ENCODE measurements around the gene ZMYND10.

Gene ZMYND10

DNA sequence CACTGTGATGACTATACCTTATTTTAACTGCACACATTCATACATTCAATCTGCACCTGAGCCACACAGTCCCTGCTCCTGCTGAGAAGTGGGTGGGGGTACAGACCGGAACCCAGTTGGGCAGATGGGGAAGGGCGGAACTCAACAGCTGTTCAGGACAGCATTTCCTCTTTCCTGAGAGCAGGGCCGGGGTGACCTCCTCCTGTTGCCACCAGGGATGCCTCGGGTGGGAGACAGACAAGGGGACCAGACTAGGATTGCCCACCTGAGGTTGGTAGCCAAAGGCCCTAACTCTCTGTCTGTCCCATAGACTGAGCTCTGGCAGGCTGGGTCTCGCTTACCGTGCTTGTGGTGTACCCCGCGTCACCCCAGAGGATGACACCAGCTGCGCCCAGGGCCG lies 26.9 kb downstream of the ZMYND10 start:
- Histone ChIP-seq H3K27ac (ENCODE audit: low read depth, low read length) (no peak overlapping the region), H3K4me2 (ENCODE audit: low read length) (no peak overlapping the region), H3K9me2 (replicated peaks; ENCODE audit: control insufficient read depth, low read length) (no peaks in the 10 kb centered on the region), H3K4me1 (ENCODE audit: control insufficient read depth, low read length) (peaks cover 22% of the 10 kb centered on the region), H3K36me3 (ENCODE audit: control insufficient read depth, low read length) (peaks cover 10% of the 10 kb centered on the region), H3K79me2 (ENCODE audit: control insufficient read depth, low read length) (peaks cover 3% of the 10 kb centered on the region; the same call in 1 of the 2 replicates), H3K27me3 (ENCODE audit: control insufficient read depth, low read length) (no peaks in the 10 kb centered on the region), H4K20me1 (ENCODE audit: control insufficient read depth, insufficient read depth, low read depth, low read length) (no peaks in the 10 kb centered on the region), H3K9me3 (ENCODE audit: control insufficient read depth, insufficient read depth, low read length) (no peaks in the 10 kb centered on the region), H3K4me3 (ENCODE audit: low read length) (no peak overlapping the region), H3F3A (ENCODE audit: control insufficient read depth, insufficient read depth) (no peaks in the 10 kb centered on the region)
- TF ChIP-seq, protein P1, sequence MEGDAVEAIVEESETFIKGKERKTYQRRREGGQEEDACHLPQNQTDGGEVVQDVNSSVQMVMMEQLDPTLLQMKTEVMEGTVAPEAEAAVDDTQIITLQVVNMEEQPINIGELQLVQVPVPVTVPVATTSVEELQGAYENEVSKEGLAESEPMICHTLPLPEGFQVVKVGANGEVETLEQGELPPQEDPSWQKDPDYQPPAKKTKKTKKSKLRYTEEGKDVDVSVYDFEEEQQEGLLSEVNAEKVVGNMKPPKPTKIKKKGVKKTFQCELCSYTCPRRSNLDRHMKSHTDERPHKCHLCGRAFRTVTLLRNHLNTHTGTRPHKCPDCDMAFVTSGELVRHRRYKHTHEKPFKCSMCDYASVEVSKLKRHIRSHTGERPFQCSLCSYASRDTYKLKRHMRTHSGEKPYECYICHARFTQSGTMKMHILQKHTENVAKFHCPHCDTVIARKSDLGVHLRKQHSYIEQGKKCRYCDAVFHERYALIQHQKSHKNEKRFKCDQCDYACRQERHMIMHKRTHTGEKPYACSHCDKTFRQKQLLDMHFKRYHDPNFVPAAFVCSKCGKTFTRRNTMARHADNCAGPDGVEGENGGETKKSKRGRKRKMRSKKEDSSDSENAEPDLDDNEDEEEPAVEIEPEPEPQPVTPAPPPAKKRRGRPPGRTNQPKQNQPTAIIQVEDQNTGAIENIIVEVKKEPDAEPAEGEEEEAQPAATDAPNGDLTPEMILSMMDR (IDR thresholded peaks at IDR 0.05; ENCODE audit: low read depth, low read length, poor library complexity, severe bottlenecking), result no peak
- TF ChIP-seq EZH2phosphoT487 (IDR thresholded peaks at IDR 0.05; ENCODE audit: borderline replicate concordance, low read length), result no peak

GRCh38 chr3:50318163-50318562 lies 27.4 kb downstream of the ZMYND10 start:
- Histone ChIP-seq H3K4me1 (ENCODE audit: control insufficient read depth, low read length) (peaks cover 22% of the 10 kb centered on the region), H3F3A (ENCODE audit: control insufficient read depth, insufficient read depth) (no peaks in the 10 kb centered on the region), H3K27me3 (ENCODE audit: control insufficient read depth, low read length) (no peaks in the 10 kb centered on the region), H3K9me2 (replicated peaks; ENCODE audit: control insufficient read depth, low read length) (no peaks in the 10 kb centered on the region), H3K4me2 (ENCODE audit: low read length) (no peak overlapping the region), H3K79me2 (ENCODE audit: control insufficient read depth, low read length) (peaks cover 3% of the 10 kb centered on the region; the same call in 1 of the 2 replicates), H4K20me1 (ENCODE audit: control insufficient read depth, insufficient read depth, low read depth, low read length) (no peaks in the 10 kb centered on the region), H3K4me3 (ENCODE audit: low read length) (no peak overlapping the region), H3K9me3 (ENCODE audit: control insufficient read depth, insufficient read depth, low read length) (no peaks in the 10 kb centered on the region), H3K36me3 (ENCODE audit: control insufficient read depth, low read length) (peaks cover 10% of the 10 kb centered on the region), H3K27ac (ENCODE audit: low read depth, low read length) (no peak overlapping the region)
- TF ChIP-seq EZH2phosphoT487 (IDR thresholded peaks at IDR 0.05; ENCODE audit: borderline replicate concordance, low read length), result no peak
- TF ChIP-seq, protein P1 (IDR thresholded peaks at IDR 0.05; ENCODE audit: low read depth, low read length, poor library complexity, severe bottlenecking), result no peak

DNA sequence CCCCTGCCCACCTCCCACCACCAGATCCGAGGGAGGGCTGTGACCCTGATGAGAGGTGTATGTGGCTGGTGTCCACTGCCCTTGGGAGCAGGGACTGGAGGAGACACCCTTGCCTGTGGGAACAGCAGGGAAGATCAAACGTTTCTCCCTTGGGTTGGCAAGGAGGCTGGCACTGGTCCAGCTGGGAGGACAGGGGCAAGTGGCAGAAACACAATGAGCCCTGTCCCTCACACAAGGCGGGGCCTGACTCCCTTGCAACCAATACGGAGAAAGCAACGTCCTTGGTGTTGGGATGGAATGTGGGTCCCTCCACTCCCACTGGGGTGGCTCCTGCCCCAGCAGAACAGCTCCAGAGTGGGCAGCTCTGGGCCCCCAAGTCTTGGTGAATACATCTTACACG lies 28.2 kb downstream of the ZMYND10 start:
- H3K79me2 ChIP-seq (ENCODE audit: control insufficient read depth, low read length), result peaks cover 3% of the 10 kb centered on the region; the same call in 1 of the 2 replicates
- H3K4me1 ChIP-seq (ENCODE audit: control insufficient read depth, low read length), result peaks cover 22% of the 10 kb centered on the region
- H3K4me3 ChIP-seq (ENCODE audit: low read length), result no peak overlapping the region
- no peaks in the 10 kb centered on the region for H3K9me3 ChIP-seq (ENCODE audit: control insufficient read depth, insufficient read depth, low read length)
- no peaks in the 10 kb centered on the region for H3F3A ChIP-seq (ENCODE audit: control insufficient read depth, insufficient read depth)
- H4K20me1 ChIP-seq (ENCODE audit: control insufficient read depth, insufficient read depth, low read depth, low read length), result no peaks in the 10 kb centered on the region
- peaks cover 10% of the 10 kb centered on the region for H3K36me3 ChIP-seq (ENCODE audit: control insufficient read depth, low read length)
- no peak overlapping the region for H3K4me2 ChIP-seq (ENCODE audit: low read length)
- no peak for TF ChIP-seq EZH2phosphoT487 (IDR thresholded peaks at IDR 0.05; ENCODE audit: borderline replicate concordance, low read length)
- TF ChIP-seq, protein P1 (IDR thresholded peaks at IDR 0.05; ENCODE audit: low read depth, low read length, poor library complexity, severe bottlenecking), result no peak
- no peaks in the 10 kb centered on the region for H3K9me2 ChIP-seq (replicated peaks; ENCODE audit: control insufficient read depth, low read length)
- no peaks in the 10 kb centered on the region for H3K27me3 ChIP-seq (ENCODE audit: control insufficient read depth, low read length)
- H3K27ac ChIP-seq (ENCODE audit: low read depth, low read length), result no peak overlapping the region
